WTC11 (cell line): ENCODE measurements around the gene SYNRG. TPM values are rescaled to one million over a fixed set of nuclear protein-coding genes. Genes with fewer than 3 reads are reported as not detected.
A peak's percentile ranks its signal among the peaks of the same experiment; 100 is the strongest.

Experiments used
- ATAC-seq: fragments of 200-7000 bp; cut with Tn5 transposase; 2 replicates; pipeline ENCODE4 v1.10.0; 2021; ENCODE audit warnings: mild to moderate bottlenecking, moderate library complexity
- CTCF ChIA-PET: fragments of 300-600 bp; sonication (Branson Sonifier 250); formaldehyde crosslinking; loops from one replicate; lab custom pipeline; 2021; ENCODE audit warnings: antibody characterized with exemption; lab: Charles Lee
- POLR2A ChIA-PET: fragments of 350-600 bp; sonication (Branson Sonifier 250); formaldehyde crosslinking; loops from one replicate; lab custom pipeline; 2021; ENCODE audit warnings: antibody characterized with exemption; lab: Charles Lee
- DNase-seq: peaks from one replicate; pipeline ENCODE4 v3.0.0; 2021; ENCODE audit warnings: low spot score
- H3K27ac Mint-ChIP-seq: 2 replicates; pipeline ENCODE4 v1.8.0; 2021; ENCODE audit warnings: mixed read lengths
- H3K27me3 Mint-ChIP-seq: 2 replicates; pipeline ENCODE4 v1.8.0; 2021; ENCODE audit warnings: low read depth, mild to moderate bottlenecking, moderate library complexity, mixed read lengths
- H3K36me3 Mint-ChIP-seq: 2 replicates; pipeline ENCODE4 v1.8.0; 2021; ENCODE audit warnings: mixed read lengths
- H3K4me1 Mint-ChIP-seq: 2 replicates; pipeline ENCODE4 v1.8.0; 2022; ENCODE audit warnings: mixed read lengths
- H3K4me3 Mint-ChIP-seq: 2 replicates; pipeline ENCODE4 v1.8.0; 2021; ENCODE audit warnings: mild to moderate bottlenecking, moderate library complexity, mixed read lengths
- H3K9me3 Mint-ChIP-seq: 2 replicates; pipeline ENCODE4 v1.8.0; 2021; ENCODE audit warnings: mixed read lengths
- ATF1 ChIP-seq: sonication (generic); formaldehyde crosslinking; IDR thresholded peaks from 2 replicates; pipeline ENCODE4 v1.8.1; 2023; ENCODE audit warnings: mild to moderate bottlenecking, moderate library complexity, missing genetic modification reagents
- EMX1 ChIP-seq: fragments of 250-450 bp; sonication (Bioruptor Pico); IDR thresholded peaks from 2 replicates; pipeline ENCODE4 v1.8.0; 2021; ENCODE audit warnings: mild to moderate bottlenecking
- GTF2I ChIP-seq: fragments of 250-450 bp; sonication (Bioruptor Pico); conservative IDR thresholded peaks from 2 replicates; pipeline ENCODE4 v1.4.0; 2021; ENCODE audit warnings: mild to moderate bottlenecking
- IRF2 ChIP-seq: sonication (generic); formaldehyde crosslinking; IDR thresholded peaks from 2 replicates; pipeline ENCODE4 v1.8.0; 2022; ENCODE audit warnings: low read depth, missing genetic modification reagents, borderline replicate concordance
- KAT7 ChIP-seq: sonication (generic); formaldehyde crosslinking; IDR thresholded peaks from 2 replicates; pipeline ENCODE4 v1.8.1; 2023; ENCODE audit warnings: missing genetic modification reagents, mild to moderate bottlenecking, borderline replicate concordance
- PRRX2 ChIP-seq: fragments of 250-450 bp; sonication (Bioruptor Pico); IDR thresholded peaks from 2 replicates; pipeline ENCODE4 v1.8.0; 2021; ENCODE audit warnings: mild to moderate bottlenecking
- TP53 ChIP-seq: sonication (generic); formaldehyde crosslinking; IDR thresholded peaks from 2 replicates; pipeline ENCODE4 v1.8.1; 2023; ENCODE audit warnings: mild to moderate bottlenecking, missing genetic modification reagents
- ZNF121 ChIP-seq: sonication (generic); formaldehyde crosslinking; IDR thresholded peaks from 2 replicates; pipeline ENCODE4 v1.8.0; 2023; ENCODE audit warnings: missing genetic modification reagents
- ZNF423 ChIP-seq: fragments of 250-450 bp; sonication (Bioruptor Pico); IDR thresholded peaks from 2 replicates; pipeline ENCODE4 v2.1.2; 2022; ENCODE audit warnings: mild to moderate bottlenecking, moderate library complexity
- total RNA-seq: library from RNA; stranded (reverse); gene quantifications from 3 replicates; pipeline ENCODE4 v1.2.3, GENCODE V29; 2021
- TF ChIP-seq, protein P1 (sequence below): sonication (generic); formaldehyde crosslinking; IDR thresholded peaks from 2 replicates; pipeline ENCODE4 v1.8.1; 2023; ENCODE audit warnings: mild to moderate bottlenecking, moderate library complexity, missing genetic modification reagents
- TF ChIP-seq, protein P2 (sequence below): sonication (generic); formaldehyde crosslinking; IDR thresholded peaks from 2 replicates; pipeline ENCODE4 v1.8.1; 2022; ENCODE audit warnings: mild to moderate bottlenecking, moderate library complexity, missing genetic modification reagents
- TF ChIP-seq, protein P3 (sequence below): fragments of 250-450 bp; sonication (Bioruptor Pico); IDR thresholded peaks from 2 replicates; pipeline ENCODE4 v1.9.0; 2021; ENCODE audit warnings: mild to moderate bottlenecking
- TF ChIP-seq, protein P4 (sequence below): fragments of 200-600 bp; IDR thresholded peaks from 2 replicates; pipeline ENCODE4 v1.8.0; 2022; ENCODE audit warnings: antibody characterized with exemption
- TF ChIP-seq, protein P5 (sequence below): sonication (generic); formaldehyde crosslinking; IDR thresholded peaks from 2 replicates; pipeline ENCODE4 v1.8.0; 2023; ENCODE audit warnings: mild to moderate bottlenecking, missing genetic modification reagents

SYNRG gene
- total RNA-seq, 1 experiment from 2014 or later: 31.3 TPM

DNA sequence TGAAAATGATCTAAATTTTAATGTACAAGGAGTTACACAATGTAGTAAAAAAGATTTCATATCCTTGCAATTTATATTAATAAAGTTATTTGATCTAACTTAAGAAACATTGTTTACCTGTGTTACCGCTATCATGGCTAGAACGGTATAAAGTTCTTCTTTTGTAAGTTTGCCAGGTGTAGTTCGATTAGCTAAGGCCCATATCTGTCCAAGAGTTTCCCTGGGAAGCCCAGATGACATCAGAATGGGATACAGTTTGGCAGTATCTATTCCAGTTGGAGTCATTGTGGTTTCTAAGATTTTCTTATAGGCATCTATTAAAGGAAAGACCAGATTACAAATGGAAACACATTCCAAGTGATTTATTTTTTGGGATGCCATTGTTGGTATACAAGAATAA lies 37.5 kb downstream of the SYNRG start:
- Mint-ChIP-seq H3K36me3 (peaks cover 48% of the 10 kb centered on the region), H3K9me3 (peaks cover 5% of the 10 kb centered on the region), H3K4me3 (no peak overlapping the region), H3K4me1 (no peaks in the 10 kb centered on the region), H3K27ac (no peak overlapping the region), H3K27me3 (no peaks in the 10 kb centered on the region)
- CTCF ChIA-PET: interaction anchor here (1.5 kb wide), 1 partner anchor 39 kb away, joined by 4 read pairs; no protein-coding TSS in a partner anchor
- DNase-seq (no peak), ATAC-seq (no peak)
- POLR2A ChIA-PET: no interaction called here
- TF ChIP-seq, protein P1, sequence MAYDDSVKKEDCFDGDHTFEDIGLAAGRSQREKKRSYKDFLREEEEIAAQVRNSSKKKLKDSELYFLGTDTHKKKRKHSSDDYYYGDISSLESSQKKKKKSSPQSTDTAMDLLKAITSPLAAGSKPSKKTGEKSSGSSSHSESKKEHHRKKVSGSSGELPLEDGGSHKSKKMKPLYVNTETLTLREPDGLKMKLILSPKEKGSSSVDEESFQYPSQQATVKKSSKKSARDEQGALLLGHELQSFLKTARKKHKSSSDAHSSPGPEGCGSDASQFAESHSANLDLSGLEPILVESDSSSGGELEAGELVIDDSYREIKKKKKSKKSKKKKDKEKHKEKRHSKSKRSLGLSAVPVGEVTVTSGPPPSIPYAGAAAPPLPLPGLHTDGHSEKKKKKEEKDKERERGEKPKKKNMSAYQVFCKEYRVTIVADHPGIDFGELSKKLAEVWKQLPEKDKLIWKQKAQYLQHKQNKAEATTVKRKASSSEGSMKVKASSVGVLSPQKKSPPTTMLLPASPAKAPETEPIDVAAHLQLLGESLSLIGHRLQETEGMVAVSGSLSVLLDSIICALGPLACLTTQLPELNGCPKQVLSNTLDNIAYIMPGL (CRISPR knock-in tag): no peak
- TF ChIP-seq KAT7 (CRISPR knock-in tag): no peak

DNA sequence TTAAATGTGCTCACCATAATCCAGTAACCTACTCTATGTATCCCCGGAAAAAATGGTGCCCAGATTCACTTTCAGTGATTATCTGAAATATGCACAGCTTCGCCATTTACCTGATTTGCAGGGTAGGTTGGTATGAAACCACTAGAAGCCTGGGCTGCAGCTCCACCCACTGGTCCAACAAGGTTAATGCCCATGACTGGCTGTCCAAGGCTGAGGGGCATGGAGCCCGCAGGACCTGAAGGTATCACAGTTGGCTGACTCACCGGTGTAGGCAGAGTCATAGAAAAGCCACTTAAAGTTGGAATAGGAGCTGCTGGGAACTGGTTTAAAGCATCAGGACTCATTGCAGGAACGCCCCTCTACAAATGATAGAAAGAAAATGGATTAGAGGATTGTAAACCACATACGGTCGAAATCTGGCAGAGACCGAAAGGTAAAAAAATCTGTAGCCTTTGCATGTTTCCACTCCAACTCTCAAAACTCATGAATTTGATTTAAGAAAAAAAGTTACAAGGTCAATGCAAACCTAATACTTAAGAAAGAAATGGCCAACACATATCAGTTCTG lies 38.6 kb downstream of the SYNRG start:
- peak; percentile 75 for DNase-seq
- H3K27me3 Mint-ChIP-seq: no peaks in the 10 kb centered on the region
- no peaks in the 10 kb centered on the region for H3K4me1 Mint-ChIP-seq
- CTCF ChIA-PET: interaction anchor here (0.6 to 2.0 kb wide), 26 partner anchors 8 to 279 kb away, joined by 3 to 21 read pairs (median 4); partner anchors contain the start of gene SYNRG
- POLR2A ChIA-PET: interaction anchor here (1.4 kb wide), 1 partner anchor 40 kb away, joined by 7 read pairs; no protein-coding TSS in a partner anchor
- ATAC-seq: peak; percentile 99
- peak overlapping the region; percentile 76; the same call in 1 of the 2 replicates for H3K27ac Mint-ChIP-seq
- H3K4me3 Mint-ChIP-seq: no peak overlapping the region
- no peak for TF ChIP-seq ZNF121
- TF ChIP-seq, protein P2, sequence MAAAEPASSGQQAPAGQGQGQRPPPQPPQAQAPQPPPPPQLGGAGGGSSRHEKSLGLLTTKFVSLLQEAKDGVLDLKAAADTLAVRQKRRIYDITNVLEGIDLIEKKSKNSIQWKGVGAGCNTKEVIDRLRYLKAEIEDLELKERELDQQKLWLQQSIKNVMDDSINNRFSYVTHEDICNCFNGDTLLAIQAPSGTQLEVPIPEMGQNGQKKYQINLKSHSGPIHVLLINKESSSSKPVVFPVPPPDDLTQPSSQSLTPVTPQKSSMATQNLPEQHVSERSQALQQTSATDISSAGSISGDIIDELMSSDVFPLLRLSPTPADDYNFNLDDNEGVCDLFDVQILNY (CRISPR knock-in tag): no peak
- TF ChIP-seq, protein P3, sequence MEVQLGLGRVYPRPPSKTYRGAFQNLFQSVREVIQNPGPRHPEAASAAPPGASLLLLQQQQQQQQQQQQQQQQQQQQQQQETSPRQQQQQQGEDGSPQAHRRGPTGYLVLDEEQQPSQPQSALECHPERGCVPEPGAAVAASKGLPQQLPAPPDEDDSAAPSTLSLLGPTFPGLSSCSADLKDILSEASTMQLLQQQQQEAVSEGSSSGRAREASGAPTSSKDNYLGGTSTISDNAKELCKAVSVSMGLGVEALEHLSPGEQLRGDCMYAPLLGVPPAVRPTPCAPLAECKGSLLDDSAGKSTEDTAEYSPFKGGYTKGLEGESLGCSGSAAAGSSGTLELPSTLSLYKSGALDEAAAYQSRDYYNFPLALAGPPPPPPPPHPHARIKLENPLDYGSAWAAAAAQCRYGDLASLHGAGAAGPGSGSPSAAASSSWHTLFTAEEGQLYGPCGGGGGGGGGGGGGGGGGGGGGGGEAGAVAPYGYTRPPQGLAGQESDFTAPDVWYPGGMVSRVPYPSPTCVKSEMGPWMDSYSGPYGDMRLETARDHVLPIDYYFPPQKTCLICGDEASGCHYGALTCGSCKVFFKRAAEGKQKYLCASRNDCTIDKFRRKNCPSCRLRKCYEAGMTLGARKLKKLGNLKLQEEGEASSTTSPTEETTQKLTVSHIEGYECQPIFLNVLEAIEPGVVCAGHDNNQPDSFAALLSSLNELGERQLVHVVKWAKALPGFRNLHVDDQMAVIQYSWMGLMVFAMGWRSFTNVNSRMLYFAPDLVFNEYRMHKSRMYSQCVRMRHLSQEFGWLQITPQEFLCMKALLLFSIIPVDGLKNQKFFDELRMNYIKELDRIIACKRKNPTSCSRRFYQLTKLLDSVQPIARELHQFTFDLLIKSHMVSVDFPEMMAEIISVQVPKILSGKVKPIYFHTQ (CRISPR knock-in tag): no peak
- TF ChIP-seq, protein P4, sequence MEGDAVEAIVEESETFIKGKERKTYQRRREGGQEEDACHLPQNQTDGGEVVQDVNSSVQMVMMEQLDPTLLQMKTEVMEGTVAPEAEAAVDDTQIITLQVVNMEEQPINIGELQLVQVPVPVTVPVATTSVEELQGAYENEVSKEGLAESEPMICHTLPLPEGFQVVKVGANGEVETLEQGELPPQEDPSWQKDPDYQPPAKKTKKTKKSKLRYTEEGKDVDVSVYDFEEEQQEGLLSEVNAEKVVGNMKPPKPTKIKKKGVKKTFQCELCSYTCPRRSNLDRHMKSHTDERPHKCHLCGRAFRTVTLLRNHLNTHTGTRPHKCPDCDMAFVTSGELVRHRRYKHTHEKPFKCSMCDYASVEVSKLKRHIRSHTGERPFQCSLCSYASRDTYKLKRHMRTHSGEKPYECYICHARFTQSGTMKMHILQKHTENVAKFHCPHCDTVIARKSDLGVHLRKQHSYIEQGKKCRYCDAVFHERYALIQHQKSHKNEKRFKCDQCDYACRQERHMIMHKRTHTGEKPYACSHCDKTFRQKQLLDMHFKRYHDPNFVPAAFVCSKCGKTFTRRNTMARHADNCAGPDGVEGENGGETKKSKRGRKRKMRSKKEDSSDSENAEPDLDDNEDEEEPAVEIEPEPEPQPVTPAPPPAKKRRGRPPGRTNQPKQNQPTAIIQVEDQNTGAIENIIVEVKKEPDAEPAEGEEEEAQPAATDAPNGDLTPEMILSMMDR: peak; percentile 44; the same call in 1 of the 2 replicates
- no peak for TF ChIP-seq IRF2 (CRISPR knock-in tag)
- peaks cover 5% of the 10 kb centered on the region for H3K9me3 Mint-ChIP-seq
- peaks cover 50% of the 10 kb centered on the region for H3K36me3 Mint-ChIP-seq

DNA sequence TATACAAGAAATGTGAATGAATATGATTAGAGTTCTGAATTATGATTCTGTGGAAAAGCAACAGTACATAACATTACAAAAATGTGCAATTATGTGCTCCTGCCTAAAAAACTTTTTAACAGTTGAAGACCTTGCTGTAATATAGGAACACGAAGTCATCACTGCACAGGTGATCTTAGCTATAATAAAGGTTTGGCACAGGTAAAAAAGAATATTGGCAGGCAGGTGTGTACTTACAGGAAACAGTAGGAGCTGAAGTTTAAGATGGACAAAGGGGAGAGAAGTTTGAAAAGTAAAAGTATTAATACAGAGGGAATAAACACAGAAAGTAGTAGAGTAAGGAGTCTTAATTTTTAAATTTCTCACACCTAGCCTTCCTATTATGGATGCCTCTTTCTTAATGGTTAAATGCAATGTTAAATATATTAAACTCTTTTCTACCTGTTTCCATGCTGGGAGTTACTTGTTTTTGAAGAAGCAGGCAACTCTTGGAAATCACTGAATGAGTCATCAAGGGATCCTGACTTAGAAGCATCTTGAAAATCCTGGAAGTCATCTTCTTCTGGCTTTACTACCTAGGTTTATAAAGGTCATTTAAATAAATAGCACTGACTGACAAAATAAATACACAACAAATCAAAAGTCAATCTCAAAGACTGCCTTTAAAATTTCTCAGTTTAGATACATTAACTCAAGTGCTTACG lies 40.7 kb downstream of the SYNRG start:
- POLR2A ChIA-PET: no interaction called here
- ATAC-seq (no peak), DNase-seq (no peak)
- H3K36me3 Mint-ChIP-seq: peaks cover 50% of the 10 kb centered on the region
- TF ChIP-seq GTF2I: no peak
- no peak for TF ChIP-seq ZNF423 (CRISPR knock-in tag)
- TF ChIP-seq, protein P3 (CRISPR knock-in tag): no peak
- TF ChIP-seq ATF1: no peak
- no peak for TF ChIP-seq EMX1 (CRISPR knock-in tag)
- TF ChIP-seq TP53 (CRISPR knock-in tag): no peak
- TF ChIP-seq, protein P5, sequence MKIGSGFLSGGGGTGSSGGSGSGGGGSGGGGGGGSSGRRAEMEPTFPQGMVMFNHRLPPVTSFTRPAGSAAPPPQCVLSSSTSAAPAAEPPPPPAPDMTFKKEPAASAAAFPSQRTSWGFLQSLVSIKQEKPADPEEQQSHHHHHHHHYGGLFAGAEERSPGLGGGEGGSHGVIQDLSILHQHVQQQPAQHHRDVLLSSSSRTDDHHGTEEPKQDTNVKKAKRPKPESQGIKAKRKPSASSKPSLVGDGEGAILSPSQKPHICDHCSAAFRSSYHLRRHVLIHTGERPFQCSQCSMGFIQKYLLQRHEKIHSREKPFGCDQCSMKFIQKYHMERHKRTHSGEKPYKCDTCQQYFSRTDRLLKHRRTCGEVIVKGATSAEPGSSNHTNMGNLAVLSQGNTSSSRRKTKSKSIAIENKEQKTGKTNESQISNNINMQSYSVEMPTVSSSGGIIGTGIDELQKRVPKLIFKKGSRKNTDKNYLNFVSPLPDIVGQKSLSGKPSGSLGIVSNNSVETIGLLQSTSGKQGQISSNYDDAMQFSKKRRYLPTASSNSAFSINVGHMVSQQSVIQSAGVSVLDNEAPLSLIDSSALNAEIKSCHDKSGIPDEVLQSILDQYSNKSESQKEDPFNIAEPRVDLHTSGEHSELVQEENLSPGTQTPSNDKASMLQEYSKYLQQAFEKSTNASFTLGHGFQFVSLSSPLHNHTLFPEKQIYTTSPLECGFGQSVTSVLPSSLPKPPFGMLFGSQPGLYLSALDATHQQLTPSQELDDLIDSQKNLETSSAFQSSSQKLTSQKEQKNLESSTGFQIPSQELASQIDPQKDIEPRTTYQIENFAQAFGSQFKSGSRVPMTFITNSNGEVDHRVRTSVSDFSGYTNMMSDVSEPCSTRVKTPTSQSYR (CRISPR knock-in tag): no peak
- TF ChIP-seq PRRX2: no peak
- no peak overlapping the region for H3K4me3 Mint-ChIP-seq
- H3K9me3 Mint-ChIP-seq: peaks cover 12% of the 10 kb centered on the region
- no peak overlapping the region for H3K27ac Mint-ChIP-seq
- H3K27me3 Mint-ChIP-seq: peaks cover 3% of the 10 kb centered on the region; the same call in 1 of the 2 replicates
- CTCF ChIA-PET: interaction anchor here (2.0 to 2.4 kb wide), 2 partner anchors 41 to 195 kb away, joined by 10 to 11 read pairs; no protein-coding TSS in a partner anchor
- H3K4me1 Mint-ChIP-seq: no peaks in the 10 kb centered on the region
